Right lobe of liver (tissue), 6 donors: ENCODE measurements around the gene FASTK. TPM values are rescaled to one million over a fixed set of nuclear protein-coding genes. Genes with fewer than 3 reads are reported as not detected.

ENCODE experiments used
- ATAC-seq, 4 donors: fragments of 200-7000 bp; cut with Tn5 transposase; one replicate each; pipeline ENCODE4 v1.9.1; 2020; ENCODE audit warnings: mild to moderate bottlenecking in 4 of 4, moderate library complexity in 4 of 4
- DNase-seq, 3 donors: peaks; one replicate each; pipeline ENCODE4 v3.0.0-alpha.2; 2020
- H3K27ac ChIP-seq, 3 donors: fragments of 200-600 bp; one replicate each; pipeline ENCODE4 v1.8.0; 2022
- H3K27me3 ChIP-seq, 2 donors: fragments of 200-600 bp; one replicate each; pipeline ENCODE4 v1.8.0; 2022
- H3K36me3 ChIP-seq, 4 donors: fragments of 200-600 bp; sonication (generic) in 1 of 4; one replicate each; pipeline versions ENCODE4 v1.5.1 to v1.8.0; 2017 to 2022; ENCODE audit warnings: control low read depth in 1 of 4
- H3K4me1 ChIP-seq, 4 donors: fragments of 200-600 bp; sonication (generic) in 1 of 4; one replicate each; pipeline versions ENCODE4 v1.5.1 to v1.8.0; 2017 to 2022; ENCODE audit warnings: control low read depth in 1 of 4
- H3K4me3 ChIP-seq, 3 donors: fragments of 200-600 bp; one replicate each; pipeline ENCODE4 v1.8.0; 2022
- H3K9me3 ChIP-seq, 4 donors: fragments of 200-600 bp; sonication (generic) in 1 of 4; one replicate each; pipeline versions ENCODE4 v1.5.1 to v1.8.0; 2017 to 2022; ENCODE audit warnings: control low read depth in 1 of 4
- CTCF ChIP-seq, 4 donors: fragments of 200-600 bp in 3 of 4; fragments of 450-650 bp in 1 of 4; IDR thresholded peaks; one replicate each; pipeline versions ENCODE4 v1.5.1 to v1.8.0; 2016 to 2022; ENCODE audit warnings: antibody characterized with exemption in 4 of 4, mild to moderate bottlenecking in 2 of 4
- POLR2A ChIP-seq: fragments of 450-650 bp; IDR thresholded peaks from one replicate; pipeline ENCODE4 v1.6.1; 2017; ENCODE audit warnings: antibody characterized with exemption, mild to moderate bottlenecking
- WGBS: methylation state at CpG from one replicate; pipeline ENCODE4 v1.1.6; 2018; ENCODE audit warnings: low coverage, low lambda C conversion rate; ENCODE audit not compliant: insufficient coverage; ENCODE audit errors: missing lambda C conversion rate; 5-methylcytosine and 5-hydroxymethylcytosine counted together
- intact Hi-C, 2 donors: fragments of 100-400 bp; cut with DNase I; formaldehyde crosslinking; loops; one replicate each; pipeline versions ENCODE4 v1.11.2 to v1.14.1; 2022
- total RNA-seq, 6 experiments: library from RNA; depleted of rRNA in 2 of 6; stranded (reverse); fragments of >200 nt in 2 of 6; fragmentation: NEBNext Ultra II Directional in 3 of 6; extraction: Animal tissue kit (Norgen Biotek cat#: 25700) in 3 of 6; gene quantifications; one replicate each; pipeline versions ENCODE4 v1.1.0 to v1.2.4, GENCODE V29; 2016 to 2023
- donor health status: DM: no; HTN: yes; CAD: no.
- donor health status: DM: no; HTN: no; CAD: no.
- donor health status: DM: no; HTN: no; CAD: no.
- donor health status: DM: no; HTN: yes; CAD: no.
- donor health status: DM: no; HTN: yes; CAD: no.

Gene FASTK
- total RNA-seq, 6 experiments from 2014 or later = 33.4 to 48.8 (median 43.9) TPM

DNA sequence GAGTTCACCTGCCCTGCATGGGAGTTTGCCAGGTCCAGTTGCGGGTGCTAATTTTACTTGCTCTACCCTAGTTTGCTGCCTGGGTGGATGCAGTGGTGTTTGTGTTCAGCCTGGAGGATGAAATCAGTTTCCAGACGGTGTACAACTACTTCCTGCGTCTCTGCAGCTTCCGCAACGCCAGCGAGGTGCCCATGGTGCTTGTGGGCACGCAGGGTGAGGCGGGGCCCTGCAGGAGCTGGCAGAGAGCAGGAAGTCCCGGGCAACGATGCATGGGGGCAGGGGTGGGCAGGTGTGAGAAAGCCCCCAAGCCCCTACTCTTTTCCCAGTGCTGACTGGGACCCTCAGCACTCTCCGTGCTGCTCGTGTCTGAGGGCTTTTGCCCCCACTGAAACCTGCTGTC, 37.0 kb upstream of the FASTK start:
- TF ChIP-seq POLR2A (no peak), CTCF (IDR thresholded peaks at IDR 0.05) (no peak)
- ATAC-seq (no peak), DNase-seq (no peak)
- intact Hi-C loops = no loop called here
- no CpG with 5 or more reads among the region's 12 CpGs for WGBS
- H3K27me3 ChIP-seq = no peaks in the 10 kb centered on the region
- H3K27ac ChIP-seq = no peak overlapping the region
- H3K9me3 ChIP-seq = no peaks in the 10 kb centered on the region
- no peaks in the 10 kb centered on the region for H3K4me1 ChIP-seq
- no peak overlapping the region for H3K4me3 ChIP-seq
- peaks cover 0 to 27% (median 7%) of the 10 kb centered on the region in 4 donors for H3K36me3 ChIP-seq

- Histone ChIP-seq H3K36me3 (peaks cover 0 to 27% (median 7%) of the 10 kb centered on the region in 4 donors), H3K27ac (no peak overlapping the region), H3K9me3 (no peaks in the 10 kb centered on the region), H3K4me3 (no peak overlapping the region), H3K27me3 (no peaks in the 10 kb centered on the region), H3K4me1 (no peaks in the 10 kb centered on the region)
- intact Hi-C loops = no loop called here
- DNase-seq (no peak), ATAC-seq (no peak)
- no peak for TF ChIP-seq CTCF (IDR thresholded peaks at IDR 0.05)
- no peak for TF ChIP-seq POLR2A
- WGBS = 60% methylated on average over 3 of the region's 27 CpGs
Observed at GRCh38 chr7:151116603-151117440, 36.2 kb upstream of the FASTK start.

- intact Hi-C loops = no loop called here
- Histone ChIP-seq H3K4me1 (no peaks in the 10 kb centered on the region), H3K9me3 (no peaks in the 10 kb centered on the region), H3K4me3 (no peak overlapping the region), H3K36me3 (peaks cover 0 to 27% (median 7%) of the 10 kb centered on the region in 4 donors), H3K27ac (no peak overlapping the region), H3K27me3 (no peaks in the 10 kb centered on the region)
- no peak for ATAC-seq
- TF ChIP-seq POLR2A = no peak
- TF ChIP-seq CTCF (IDR thresholded peaks at IDR 0.05) = no peak
- WGBS = 81% methylated on average over 4 of the region's 14 CpGs
- DNase-seq = no peak
Observed at GRCh38 chr7:151115836-151116418, 35.3 kb upstream of the FASTK start.

DNA sequence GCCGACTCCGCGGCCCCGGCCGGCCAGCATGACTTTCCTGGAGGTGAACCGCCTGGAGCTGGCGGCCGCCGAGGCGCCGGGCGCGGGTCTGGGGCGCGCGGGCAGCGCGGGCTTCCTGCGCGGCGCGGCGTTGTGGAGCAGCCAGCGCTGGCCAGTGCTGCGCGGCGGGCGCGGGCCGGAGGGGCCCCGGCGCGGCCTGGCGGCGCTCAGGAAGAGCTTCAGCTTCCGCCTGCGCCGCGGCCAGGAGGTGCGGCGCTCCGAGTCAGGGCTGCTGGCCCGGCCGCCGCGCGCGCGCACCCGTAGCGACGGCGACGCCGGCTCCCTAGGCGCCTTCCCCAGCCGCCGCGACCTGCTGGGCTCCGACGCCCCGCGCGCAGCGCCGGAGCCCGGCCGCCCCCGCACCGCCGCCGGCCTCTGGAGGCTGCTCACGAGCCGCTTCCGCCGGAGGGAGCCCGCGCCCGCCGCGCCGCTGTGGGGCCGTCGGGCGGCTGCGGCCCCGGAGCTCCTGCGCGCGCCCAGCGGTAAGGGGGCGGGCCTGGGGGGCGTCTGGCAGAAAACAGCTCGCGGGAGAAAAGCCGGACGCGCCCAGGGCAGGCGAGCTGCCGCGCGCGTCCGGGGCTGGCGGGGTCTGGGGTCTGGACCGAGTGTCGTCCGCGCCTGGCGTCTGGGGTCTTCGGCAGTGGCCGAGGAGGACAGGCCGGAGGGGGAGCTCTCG, 34.7 kb upstream of the FASTK start:
- 55% methylated on average over 4 of the region's 114 CpGs for WGBS
- intact Hi-C loops = no loop called here
- H3K4me1 ChIP-seq = no peaks in the 10 kb centered on the region

More for the DNA sequence above, 34.7 kb upstream of the FASTK start:
- Histone ChIP-seq H3K27ac (no peak overlapping the region), H3K4me3 (no peak overlapping the region), H3K9me3 (no peaks in the 10 kb centered on the region), H3K36me3 (peaks cover 0 to 21% (median 4%) of the 10 kb centered on the region in 4 donors), H3K27me3 (no peaks in the 10 kb centered on the region)
- TF ChIP-seq CTCF (IDR thresholded peaks at IDR 0.05) (no peak), POLR2A (no peak)
- DNase-seq (no peak), ATAC-seq (peak in 3 of 4 donors; percentile 23 to 39 (median 28))
